Peyer's patch (tissue), 4 donors: ENCODE results near the gene TUBB4A.

Experiments
- CTCF ChIP-seq, 6 experiments: fragments of 450-650 bp in 4 of 6; fragments of 200-600 bp in 2 of 6; sonication (generic) in 1 of 6; IDR thresholded peaks; one replicate each; pipeline ENCODE4 v1.5.1; 2017 to 2019; ENCODE audit warnings: antibody characterized with exemption in 6 of 6, mild to moderate bottlenecking in 3 of 6, moderate library complexity in 1 of 6
- POLR2A ChIP-seq, 2 donors: fragments of 450-650 bp; IDR thresholded peaks; one replicate each; pipeline ENCODE4 v1.5.1; 2017; ENCODE audit warnings: antibody characterized with exemption in 2 of 2, mild to moderate bottlenecking in 2 of 2, moderate library complexity in 2 of 2

DNA sequence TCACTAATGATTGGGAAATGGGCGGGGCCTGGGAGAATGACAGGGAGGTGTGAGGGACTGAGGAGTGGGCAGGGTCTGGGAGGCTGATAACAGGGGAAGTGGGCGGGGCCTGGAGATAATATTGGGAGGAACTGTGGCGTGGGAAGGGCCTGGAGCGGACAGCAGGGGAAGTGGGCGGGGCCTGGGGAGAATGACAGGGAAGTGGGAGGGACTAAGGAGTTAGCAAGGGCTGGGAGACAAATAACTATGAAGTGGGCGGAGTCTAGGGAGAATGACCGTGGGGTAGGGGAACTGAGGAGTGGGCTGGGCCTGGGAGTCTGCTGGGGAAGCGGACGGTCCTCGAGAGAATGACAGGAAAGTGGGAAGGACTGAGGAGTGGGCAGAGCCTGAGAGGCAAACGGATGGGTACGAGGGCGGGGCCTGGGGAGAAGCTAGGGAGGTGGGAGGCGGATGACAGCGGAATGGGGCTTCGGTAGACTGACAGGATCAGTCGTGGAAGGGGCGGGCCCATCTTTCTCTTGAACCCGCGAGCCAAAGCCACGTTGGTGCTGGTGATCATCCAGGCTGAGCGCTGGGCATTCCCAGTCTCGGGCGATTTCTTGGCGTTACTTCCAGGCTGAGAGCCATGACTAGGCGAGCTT lies 14.0 kb upstream of the TUBB4A start:
- TF ChIP-seq CTCF (IDR thresholded peaks at IDR 0.05) = no peak
- no peak for TF ChIP-seq POLR2A (IDR thresholded peaks at IDR 0.05)
